Right ventricle myocardium superior (tissue), 1 donor: ENCODE results near the gene KNTC1. TPM values are rescaled to one million over a fixed set of nuclear protein-coding genes. Genes with fewer than 3 reads are reported as not detected.

ENCODE experiments used
- total RNA-seq: library from RNA; stranded (reverse); fragmentation: NEBNext Ultra II Directional; extraction: Animal tissue kit (Norgen Biotek cat#: 25700); gene quantifications from one replicate; pipeline ENCODE4 v1.2.1, GENCODE V29; 2021
- donor health status: DM: no; HTN: yes; CAD: no; lungs with severe emphysema.

KNTC1 gene
- total RNA-seq, 1 donor from 2014 or later, result 2.3 TPM

Other genes with a start within 250 kb of the KNTC1 start
- gene CLIP1, start 104.6 kb upstream of the KNTC1 start, total RNA-seq, result 92.5 TPM
- gene ZCCHC8, start 26.3 kb upstream of the KNTC1 start, total RNA-seq, result 8.0 TPM
- 35.1 TPM for gene RSRC2, start 313 bp upstream of the KNTC1 start, total RNA-seq
- gene HCAR2, start 176.1 kb downstream of the KNTC1 start, total RNA-seq, result 0.27 TPM
- gene HCAR3, start 189.6 kb downstream of the KNTC1 start, total RNA-seq, result not detected
- 0.11 TPM for gene HCAR1, start 203.6 kb downstream of the KNTC1 start, total RNA-seq
- 24.3 TPM for gene DENR, start 225.6 kb downstream of the KNTC1 start, total RNA-seq
- gene CCDC62, start 247.3 kb downstream of the KNTC1 start, total RNA-seq, result 0.91 TPM